Panc1 (cell line): Measurements from ENCODE around the gene GSG1. TPM values are rescaled to one million over a fixed set of nuclear protein-coding genes. Genes with fewer than 3 reads are reported as not detected.

Source experiments
- ATAC-seq: fragments of 200-7000 bp; cut with Tn5 transposase; 2 replicates; pipeline ENCODE4 v1.9.1; 2020; ENCODE audit warnings: mild to moderate bottlenecking, moderate library complexity
- BruUV-seq: library from RNA; stranded (reverse); fragments of 400-500 nt; replicated peaks from 2 replicates; lab custom pipeline; 2021; lab: Mats Ljungman, UMichigan
- CTCF ChIA-PET: fragments of 300-600 bp; sonication (Branson Sonifier 250); formaldehyde crosslinking; loops from one replicate; lab custom pipeline; 2022; ENCODE audit warnings: antibody characterized with exemption; lab: Charles Lee
- POLR2A ChIA-PET: fragments of 300-600 bp; sonication (Branson Sonifier 250); formaldehyde crosslinking; loops from one replicate; lab custom pipeline; 2022; ENCODE audit warnings: antibody characterized with exemption; lab: Charles Lee
- DNase-seq: peaks from one replicate; pipeline ENCODE4 v3.0.0-alpha.2; 2010; ENCODE audit warnings: low read depth, low spot score
- H3K27ac ChIP-seq: 2 replicates; pipeline ENCODE4 v1.5.1; 2011; ENCODE audit warnings: mild to moderate bottlenecking, low read length, inconsistent platforms
- H3K27me3 ChIP-seq: fragments of 200-500 bp; sonication (Bioruptor generic); 2 replicates; pipeline ENCODE4 v1.6.0; 2014; ENCODE audit warnings: low read length, inconsistent platforms; ENCODE audit not compliant: control insufficient read depth, insufficient read depth
- H3K36me3 ChIP-seq: fragments of 200-500 bp; sonication (Bioruptor generic); 2 replicates; pipeline ENCODE4 v1.5.1; 2014; ENCODE audit warnings: inconsistent platforms, mild to moderate bottlenecking, low read length, moderate library complexity; ENCODE audit not compliant: control insufficient read depth, insufficient read depth
- H3K4me1 ChIP-seq: 2 replicates; pipeline ENCODE4 v1.5.1; 2011; ENCODE audit warnings: inconsistent platforms, mild to moderate bottlenecking, low read length, moderate library complexity; ENCODE audit not compliant: control insufficient read depth, insufficient read depth
- H3K4me3 ChIP-seq, 2 experiments: 2 replicates each; pipeline ENCODE4 v1.5.1; 2011 to 2012; ENCODE audit warnings: low read depth in 2 of 2, low read length in 2 of 2, mild to moderate bottlenecking in 2 of 2, inconsistent platforms in 1 of 2, moderate library complexity in 1 of 2
- H3K9me3 ChIP-seq: fragments of 200-500 bp; sonication (Bioruptor generic); 2 replicates; pipeline ENCODE4 v1.5.1; 2014; ENCODE audit warnings: low read depth, mild to moderate bottlenecking, inconsistent platforms, low read length, moderate library complexity; ENCODE audit not compliant: control insufficient read depth, insufficient read depth
- POLR2AphosphoS5 ChIP-seq: IDR thresholded peaks from 2 replicates; pipeline ENCODE4 v1.6.1; 2012; ENCODE audit warnings: mild to moderate bottlenecking, low read depth, low read length, moderate library complexity
- SIN3A ChIP-seq: IDR thresholded peaks from 2 replicates; pipeline ENCODE4 v1.6.1; 2012; ENCODE audit warnings: low read depth, mild to moderate bottlenecking, low read length, moderate library complexity, borderline replicate concordance; ENCODE audit not compliant: insufficient read depth
- TCF7L2 ChIP-seq: IDR thresholded peaks from 2 replicates; pipeline ENCODE4 v1.6.1; 2011; ENCODE audit warnings: mild to moderate bottlenecking, low read depth, low read length, inconsistent platforms
- in situ Hi-C: cut with HindIII; loops from 2 replicates; pipeline ENCODE4 v1.10.0; 2016; ENCODE audit warnings: low sequenced_read_pairs, low pct_unique_long_range_greater_than_20kb
- intact Hi-C: fragments of 100-400 bp; cut with micrococcal nuclease; formaldehyde crosslinking; loops from one replicate; pipeline ENCODE4 v1.10.0; 2022; ENCODE audit not compliant: unreplicated experiment
- total RNA-seq: library from RNA; stranded (reverse); gene quantifications from one replicate; pipeline ENCODE4 v1.2.1, GENCODE V29; 2021; ENCODE audit not compliant: unreplicated experiment
- TF ChIP-seq, protein P1 (sequence below), 2 experiments: IDR thresholded peaks; 2 replicates each; pipeline ENCODE4 v1.6.1; 2011 to 2012; ENCODE audit warnings: low read depth in 2 of 2, control low read depth in 1 of 2, low read length in 1 of 2, mild to moderate bottlenecking in 1 of 2, moderate library complexity in 1 of 2; ENCODE audit not compliant: insufficient read depth in 1 of 2
- TF ChIP-seq, protein P2 (sequence below): fragments of 450-650 bp; IDR thresholded peaks from 2 replicates; pipeline ENCODE4 v1.5.1; 2017; ENCODE audit warnings: mild to moderate bottlenecking

The GSG1 gene
- total RNA-seq, 1 experiment from 2014 or later, result not detected

DNA sequence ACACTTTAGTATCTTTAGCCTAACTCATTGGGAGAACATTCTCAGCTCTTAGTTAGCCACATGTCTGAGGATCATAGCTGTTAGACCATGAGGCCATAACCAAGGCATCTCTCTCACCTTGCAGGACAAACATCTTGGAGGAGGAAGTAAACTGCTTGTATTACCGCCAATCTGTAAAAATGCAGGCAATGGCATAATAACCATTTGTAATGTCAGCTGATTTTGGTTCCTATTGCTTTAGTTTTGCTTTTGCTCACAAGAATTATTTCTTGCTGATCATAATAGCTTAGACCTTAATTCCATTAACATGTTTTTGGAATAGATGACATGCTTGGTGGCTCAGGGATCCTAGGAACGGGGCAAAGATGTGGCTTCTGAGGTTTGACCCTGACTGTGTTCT is 16.4 kb upstream of the GSG1 start:
- Histone ChIP-seq H3K27me3 (no peaks in the 10 kb centered on the region), H3K4me3 (no peak overlapping the region), H3K9me3 (no peaks in the 10 kb centered on the region), H3K27ac (no peak overlapping the region), H3K36me3 (no peaks in the 10 kb centered on the region), H3K4me1 (peaks cover 2% of the 10 kb centered on the region; the same call in 1 of the 2 replicates)
- no peak for ATAC-seq
- in situ Hi-C loops (no loop called here), intact Hi-C loops (no loop called here)
- CTCF ChIA-PET, result no interaction called here
- BruUV-seq, result no TSS peak
- TF ChIP-seq, protein P1, sequence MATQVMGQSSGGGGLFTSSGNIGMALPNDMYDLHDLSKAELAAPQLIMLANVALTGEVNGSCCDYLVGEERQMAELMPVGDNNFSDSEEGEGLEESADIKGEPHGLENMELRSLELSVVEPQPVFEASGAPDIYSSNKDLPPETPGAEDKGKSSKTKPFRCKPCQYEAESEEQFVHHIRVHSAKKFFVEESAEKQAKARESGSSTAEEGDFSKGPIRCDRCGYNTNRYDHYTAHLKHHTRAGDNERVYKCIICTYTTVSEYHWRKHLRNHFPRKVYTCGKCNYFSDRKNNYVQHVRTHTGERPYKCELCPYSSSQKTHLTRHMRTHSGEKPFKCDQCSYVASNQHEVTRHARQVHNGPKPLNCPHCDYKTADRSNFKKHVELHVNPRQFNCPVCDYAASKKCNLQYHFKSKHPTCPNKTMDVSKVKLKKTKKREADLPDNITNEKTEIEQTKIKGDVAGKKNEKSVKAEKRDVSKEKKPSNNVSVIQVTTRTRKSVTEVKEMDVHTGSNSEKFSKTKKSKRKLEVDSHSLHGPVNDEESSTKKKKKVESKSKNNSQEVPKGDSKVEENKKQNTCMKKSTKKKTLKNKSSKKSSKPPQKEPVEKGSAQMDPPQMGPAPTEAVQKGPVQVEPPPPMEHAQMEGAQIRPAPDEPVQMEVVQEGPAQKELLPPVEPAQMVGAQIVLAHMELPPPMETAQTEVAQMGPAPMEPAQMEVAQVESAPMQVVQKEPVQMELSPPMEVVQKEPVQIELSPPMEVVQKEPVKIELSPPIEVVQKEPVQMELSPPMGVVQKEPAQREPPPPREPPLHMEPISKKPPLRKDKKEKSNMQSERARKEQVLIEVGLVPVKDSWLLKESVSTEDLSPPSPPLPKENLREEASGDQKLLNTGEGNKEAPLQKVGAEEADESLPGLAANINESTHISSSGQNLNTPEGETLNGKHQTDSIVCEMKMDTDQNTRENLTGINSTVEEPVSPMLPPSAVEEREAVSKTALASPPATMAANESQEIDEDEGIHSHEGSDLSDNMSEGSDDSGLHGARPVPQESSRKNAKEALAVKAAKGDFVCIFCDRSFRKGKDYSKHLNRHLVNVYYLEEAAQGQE (IDR thresholded peaks at IDR 0.05; ENCODE audit: insufficient read depth in 1 of 2, low read depth in 2 of 2, low read length in 1 of 2), result no peak
- no peak for TF ChIP-seq TCF7L2
- no peak for TF ChIP-seq SIN3A
- POLR2A ChIA-PET, result no interaction called here
- no peak for DNase-seq

DNA sequence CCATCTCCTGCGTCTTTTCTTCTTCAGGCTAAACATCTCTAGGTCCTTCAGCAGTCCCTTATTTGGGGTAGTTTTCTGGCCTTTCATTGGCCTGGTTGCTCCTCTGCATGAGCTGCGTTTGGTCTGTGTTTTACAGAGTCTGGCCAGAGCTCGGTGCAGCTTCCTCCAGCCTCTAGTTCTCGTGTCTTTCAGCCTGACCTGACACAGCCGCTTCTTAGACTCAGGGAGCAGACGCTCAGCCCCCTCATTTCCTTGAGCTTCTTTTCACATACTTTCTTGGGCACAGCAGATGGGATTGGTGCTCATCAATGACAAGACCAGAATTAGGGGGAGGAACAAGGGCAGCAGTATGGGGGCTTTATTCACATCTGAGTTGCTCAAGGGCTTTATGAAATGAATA is 13.6 kb upstream of the GSG1 start:
- no peaks in the 10 kb centered on the region for H3K4me1 ChIP-seq
- CTCF ChIA-PET, result no interaction called here
- no peaks in the 10 kb centered on the region for H3K27me3 ChIP-seq
- H3K36me3 ChIP-seq, result no peaks in the 10 kb centered on the region
- intact Hi-C loops, result no loop called here
- TF ChIP-seq POLR2AphosphoS5 (no peak), SIN3A (no peak), TCF7L2 (no peak)
- TF ChIP-seq, protein P1 (IDR thresholded peaks at IDR 0.05; ENCODE audit: insufficient read depth in 1 of 2, low read depth in 2 of 2, low read length in 1 of 2), result no peak
- TF ChIP-seq, protein P2, sequence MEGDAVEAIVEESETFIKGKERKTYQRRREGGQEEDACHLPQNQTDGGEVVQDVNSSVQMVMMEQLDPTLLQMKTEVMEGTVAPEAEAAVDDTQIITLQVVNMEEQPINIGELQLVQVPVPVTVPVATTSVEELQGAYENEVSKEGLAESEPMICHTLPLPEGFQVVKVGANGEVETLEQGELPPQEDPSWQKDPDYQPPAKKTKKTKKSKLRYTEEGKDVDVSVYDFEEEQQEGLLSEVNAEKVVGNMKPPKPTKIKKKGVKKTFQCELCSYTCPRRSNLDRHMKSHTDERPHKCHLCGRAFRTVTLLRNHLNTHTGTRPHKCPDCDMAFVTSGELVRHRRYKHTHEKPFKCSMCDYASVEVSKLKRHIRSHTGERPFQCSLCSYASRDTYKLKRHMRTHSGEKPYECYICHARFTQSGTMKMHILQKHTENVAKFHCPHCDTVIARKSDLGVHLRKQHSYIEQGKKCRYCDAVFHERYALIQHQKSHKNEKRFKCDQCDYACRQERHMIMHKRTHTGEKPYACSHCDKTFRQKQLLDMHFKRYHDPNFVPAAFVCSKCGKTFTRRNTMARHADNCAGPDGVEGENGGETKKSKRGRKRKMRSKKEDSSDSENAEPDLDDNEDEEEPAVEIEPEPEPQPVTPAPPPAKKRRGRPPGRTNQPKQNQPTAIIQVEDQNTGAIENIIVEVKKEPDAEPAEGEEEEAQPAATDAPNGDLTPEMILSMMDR, result no peak
- DNase-seq (no peak), ATAC-seq (no peak)
- no peak overlapping the region; the same call in 1 of the 2 replicates for H3K27ac ChIP-seq
- H3K4me3 ChIP-seq, result no peak overlapping the region
- POLR2A ChIA-PET, result no interaction called here
- H3K9me3 ChIP-seq, result no peaks in the 10 kb centered on the region
- BruUV-seq, result no TSS peak
- in situ Hi-C loops, result no loop called here
